Gastroesophageal sphincter (tissue), 3 donors: ENCODE measurements around the gene SYCP1.
"Not testable (repeated sequence)": the region's sequence is repeated elsewhere in the genome, so short reads cannot be mapped to it uniquely, and the experiment has no call there.

ENCODE experiments used
- CTCF ChIP-seq, 4 experiments: fragments of 200-600 bp in 2 of 4; fragments of 450-650 bp in 2 of 4; sonication (generic) in 1 of 4; IDR thresholded peaks; one replicate each; pipeline ENCODE4 v1.5.1; 2017 to 2019; ENCODE audit warnings: antibody characterized with exemption in 4 of 4, mild to moderate bottlenecking in 2 of 4, moderate library complexity in 2 of 4
- EP300 ChIP-seq: sonication (generic); formaldehyde crosslinking; IDR thresholded peaks from one replicate; pipeline ENCODE4 v1.6.1; 2017; ENCODE audit warnings: antibody characterized with exemption, mild to moderate bottlenecking

DNA sequence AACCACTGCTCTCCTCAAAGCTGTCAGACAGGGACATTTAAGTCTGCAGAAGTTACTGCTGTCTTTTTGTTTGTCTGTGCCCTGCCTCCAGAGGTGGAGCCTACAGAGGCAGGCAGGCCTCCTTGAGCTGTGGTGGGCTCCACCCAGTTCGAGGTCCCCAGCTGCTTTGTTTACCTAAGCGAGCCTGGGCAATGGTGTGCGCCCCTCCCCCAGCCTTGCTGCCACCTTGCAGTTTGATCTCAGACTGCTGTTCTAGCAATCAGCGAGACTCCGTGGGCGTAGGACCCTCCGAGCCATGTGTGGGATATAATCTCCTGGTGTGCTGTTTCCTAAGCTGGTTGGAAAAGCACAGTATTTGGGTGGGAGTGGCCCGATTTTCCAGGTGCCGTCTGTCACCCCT lies 164.9 kb downstream of the SYCP1 start:
- not testable (repeated sequence) for TF ChIP-seq CTCF (IDR thresholded peaks at IDR 0.05); EP300
